ENCODE data around the gene CSF1.

GRCh38 chr1:109959974-109960744, 49.5 kb downstream of the CSF1 start:
- TF ChIP-seq CTCF (IDR thresholded peaks at IDR 0.05): no peak
- TF ChIP-seq POLR2A (IDR thresholded peaks at IDR 0.05): no peak
